ENCODE measurements around the gene UBE2L3.

Gene UBE2L3

DNA sequence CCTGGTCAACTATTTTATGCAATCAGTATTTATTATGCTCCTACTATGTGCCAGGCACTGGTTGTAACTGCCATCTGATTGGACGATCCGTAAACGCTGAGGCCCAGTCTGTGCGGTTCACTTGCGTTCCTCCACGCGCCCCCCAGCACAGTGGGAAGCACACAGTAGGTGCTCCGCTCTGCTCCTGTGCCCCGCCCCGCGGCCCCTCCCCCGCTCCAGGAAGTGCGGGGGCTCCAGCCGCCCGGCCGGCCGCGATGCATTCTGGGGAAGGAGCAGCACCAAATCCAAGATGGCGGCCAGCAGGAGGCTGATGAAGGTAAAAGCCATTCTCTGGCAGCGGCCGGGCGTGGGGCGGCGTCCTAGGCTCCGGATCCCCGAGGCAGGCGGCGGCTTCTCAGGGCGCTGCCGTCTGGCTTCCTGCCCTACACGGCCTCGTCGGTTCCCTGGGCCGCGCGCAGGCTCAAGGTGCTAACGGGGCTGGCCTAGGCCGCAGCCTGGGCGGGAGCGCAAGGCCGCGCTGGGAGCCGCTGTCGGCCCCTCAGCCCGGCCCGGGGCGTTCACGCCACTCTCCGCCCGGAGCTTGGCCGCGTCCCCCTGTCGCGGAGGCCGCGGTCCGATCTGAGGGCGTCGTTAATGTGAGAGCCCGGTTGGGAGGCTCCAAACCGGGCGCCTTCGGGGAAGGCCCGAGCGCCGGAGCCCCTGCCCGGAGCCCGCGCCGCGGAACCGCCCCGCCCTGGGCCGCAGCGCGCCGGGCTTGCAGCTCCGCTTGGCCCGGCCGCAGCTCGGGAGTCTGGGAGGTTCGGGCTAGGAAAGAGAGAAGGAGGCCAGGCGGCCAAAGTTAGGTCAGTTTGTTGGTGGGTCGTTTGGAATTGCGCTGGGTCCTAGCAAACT is at the start of gene UBE2L3 (continued):
- no peak for TF ChIP-seq ZNF292 (tag by site-specific recombination; IDR thresholded peaks at IDR 0.05; ENCODE audit: borderline replicate concordance, low read depth)
- TF ChIP-seq ZNF747 (tag by site-specific recombination; IDR thresholded peaks at IDR 0.05) = no peak
- no peak for TF ChIP-seq ZNF544 (tag by site-specific recombination; IDR thresholded peaks at IDR 0.05)
- no peak for TF ChIP-seq ZNF654 (tag by site-specific recombination; IDR thresholded peaks at IDR 0.05; ENCODE audit: low read depth)
- TF ChIP-seq, protein P1, sequence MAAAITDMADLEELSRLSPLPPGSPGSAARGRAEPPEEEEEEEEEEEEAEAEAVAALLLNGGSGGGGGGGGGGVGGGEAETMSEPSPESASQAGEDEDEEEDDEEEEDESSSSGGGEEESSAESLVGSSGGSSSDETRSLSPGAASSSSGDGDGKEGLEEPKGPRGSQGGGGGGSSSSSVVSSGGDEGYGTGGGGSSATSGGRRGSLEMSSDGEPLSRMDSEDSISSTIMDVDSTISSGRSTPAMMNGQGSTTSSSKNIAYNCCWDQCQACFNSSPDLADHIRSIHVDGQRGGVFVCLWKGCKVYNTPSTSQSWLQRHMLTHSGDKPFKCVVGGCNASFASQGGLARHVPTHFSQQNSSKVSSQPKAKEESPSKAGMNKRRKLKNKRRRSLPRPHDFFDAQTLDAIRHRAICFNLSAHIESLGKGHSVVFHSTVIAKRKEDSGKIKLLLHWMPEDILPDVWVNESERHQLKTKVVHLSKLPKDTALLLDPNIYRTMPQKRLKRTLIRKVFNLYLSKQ (tag by site-specific recombination; IDR thresholded peaks at IDR 0.05; ENCODE audit: borderline replicate concordance) = no peak
- no peak for TF ChIP-seq ZFP41 (tag by site-specific recombination; IDR thresholded peaks at IDR 0.05; ENCODE audit: borderline replicate concordance)
- peak; percentile 77 for TF ChIP-seq ZNF629 (tag by site-specific recombination; IDR thresholded peaks at IDR 0.05)
- peak; percentile 59 for TF ChIP-seq ZNF2 (tag by site-specific recombination; IDR thresholded peaks at IDR 0.05)
- TF ChIP-seq MYNN (tag by site-specific recombination; IDR thresholded peaks at IDR 0.05; ENCODE audit: borderline replicate concordance) = no peak
- TF ChIP-seq ZNF660 (tag by site-specific recombination; IDR thresholded peaks at IDR 0.05) = peak; percentile 66; the same call in 1 of the 2 replicates
- TF ChIP-seq ZNF664 (tag by site-specific recombination; IDR thresholded peaks at IDR 0.05) = no peak
- TF ChIP-seq MEIS1 (CRISPR knock-in tag; IDR thresholded peaks at IDR 0.05; ENCODE audit: borderline replicate concordance) = no peak
- TF ChIP-seq, protein P2, sequence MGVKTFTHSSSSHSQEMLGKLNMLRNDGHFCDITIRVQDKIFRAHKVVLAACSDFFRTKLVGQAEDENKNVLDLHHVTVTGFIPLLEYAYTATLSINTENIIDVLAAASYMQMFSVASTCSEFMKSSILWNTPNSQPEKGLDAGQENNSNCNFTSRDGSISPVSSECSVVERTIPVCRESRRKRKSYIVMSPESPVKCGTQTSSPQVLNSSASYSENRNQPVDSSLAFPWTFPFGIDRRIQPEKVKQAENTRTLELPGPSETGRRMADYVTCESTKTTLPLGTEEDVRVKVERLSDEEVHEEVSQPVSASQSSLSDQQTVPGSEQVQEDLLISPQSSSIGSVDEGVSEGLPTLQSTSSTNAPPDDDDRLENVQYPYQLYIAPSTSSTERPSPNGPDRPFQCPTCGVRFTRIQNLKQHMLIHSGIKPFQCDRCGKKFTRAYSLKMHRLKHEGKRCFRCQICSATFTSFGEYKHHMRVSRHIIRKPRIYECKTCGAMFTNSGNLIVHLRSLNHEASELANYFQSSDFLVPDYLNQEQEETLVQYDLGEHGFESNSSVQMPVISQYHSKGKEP (tag by site-specific recombination; IDR thresholded peaks at IDR 0.05) = no peak
- TF ChIP-seq, protein P3, sequence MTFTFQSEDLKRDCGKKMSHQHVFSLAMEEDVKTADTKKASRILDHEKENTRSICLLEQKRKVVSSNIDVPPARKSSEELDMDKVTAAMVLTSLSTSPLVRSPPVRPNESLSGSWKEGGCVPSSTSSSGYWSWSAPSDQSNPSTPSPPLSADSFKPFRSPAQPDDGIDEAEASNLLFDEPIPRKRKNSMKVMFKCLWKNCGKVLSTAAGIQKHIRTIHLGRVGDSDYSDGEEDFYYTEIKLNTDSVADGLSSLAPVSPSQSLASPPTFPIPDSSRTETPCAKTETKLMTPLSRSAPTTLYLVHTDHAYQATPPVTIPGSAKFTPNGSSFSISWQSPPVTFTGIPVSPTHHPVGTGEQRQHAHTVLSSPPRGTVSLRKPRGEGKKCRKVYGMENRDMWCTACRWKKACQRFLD (tag by site-specific recombination; IDR thresholded peaks at IDR 0.05) = no peak
- peak; percentile 88 for TF ChIP-seq ZNF335 (tag by site-specific recombination; conservative IDR thresholded peaks at IDR 0.05)
- TF ChIP-seq, protein P4, sequence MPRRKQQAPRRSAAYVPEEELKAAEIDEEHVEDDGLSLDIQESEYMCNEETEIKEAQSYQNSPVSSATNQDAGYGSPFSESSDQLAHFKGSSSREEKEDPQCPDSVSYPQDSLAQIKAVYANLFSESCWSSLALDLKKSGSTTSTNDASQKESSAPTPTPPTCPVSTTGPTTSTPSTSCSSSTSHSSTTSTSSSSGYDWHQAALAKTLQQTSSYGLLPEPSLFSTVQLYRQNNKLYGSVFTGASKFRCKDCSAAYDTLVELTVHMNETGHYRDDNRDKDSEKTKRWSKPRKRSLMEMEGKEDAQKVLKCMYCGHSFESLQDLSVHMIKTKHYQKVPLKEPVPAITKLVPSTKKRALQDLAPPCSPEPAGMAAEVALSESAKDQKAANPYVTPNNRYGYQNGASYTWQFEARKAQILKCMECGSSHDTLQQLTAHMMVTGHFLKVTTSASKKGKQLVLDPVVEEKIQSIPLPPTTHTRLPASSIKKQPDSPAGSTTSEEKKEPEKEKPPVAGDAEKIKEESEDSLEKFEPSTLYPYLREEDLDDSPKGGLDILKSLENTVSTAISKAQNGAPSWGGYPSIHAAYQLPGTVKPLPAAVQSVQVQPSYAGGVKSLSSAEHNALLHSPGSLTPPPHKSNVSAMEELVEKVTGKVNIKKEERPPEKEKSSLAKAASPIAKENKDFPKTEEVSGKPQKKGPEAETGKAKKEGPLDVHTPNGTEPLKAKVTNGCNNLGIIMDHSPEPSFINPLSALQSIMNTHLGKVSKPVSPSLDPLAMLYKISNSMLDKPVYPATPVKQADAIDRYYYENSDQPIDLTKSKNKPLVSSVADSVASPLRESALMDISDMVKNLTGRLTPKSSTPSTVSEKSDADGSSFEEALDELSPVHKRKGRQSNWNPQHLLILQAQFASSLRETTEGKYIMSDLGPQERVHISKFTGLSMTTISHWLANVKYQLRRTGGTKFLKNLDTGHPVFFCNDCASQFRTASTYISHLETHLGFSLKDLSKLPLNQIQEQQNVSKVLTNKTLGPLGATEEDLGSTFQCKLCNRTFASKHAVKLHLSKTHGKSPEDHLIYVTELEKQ (tag by site-specific recombination; IDR thresholded peaks at IDR 0.05; ENCODE audit: borderline replicate concordance) = no peak
- TF ChIP-seq, protein P5, sequence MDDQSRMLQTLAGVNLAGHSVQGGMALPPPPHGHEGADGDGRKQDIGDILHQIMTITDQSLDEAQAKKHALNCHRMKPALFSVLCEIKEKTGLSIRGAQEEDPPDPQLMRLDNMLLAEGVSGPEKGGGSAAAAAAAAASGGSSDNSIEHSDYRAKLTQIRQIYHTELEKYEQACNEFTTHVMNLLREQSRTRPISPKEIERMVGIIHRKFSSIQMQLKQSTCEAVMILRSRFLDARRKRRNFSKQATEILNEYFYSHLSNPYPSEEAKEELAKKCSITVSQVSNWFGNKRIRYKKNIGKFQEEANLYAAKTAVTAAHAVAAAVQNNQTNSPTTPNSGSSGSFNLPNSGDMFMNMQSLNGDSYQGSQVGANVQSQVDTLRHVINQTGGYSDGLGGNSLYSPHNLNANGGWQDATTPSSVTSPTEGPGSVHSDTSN (CRISPR knock-in tag; IDR thresholded peaks at IDR 0.05) = peak; percentile 92; the same call in 1 of the 2 replicates
- no peak for TF ChIP-seq ZNF473 (tag by site-specific recombination; IDR thresholded peaks at IDR 0.05)
- no peak for TF ChIP-seq ZNF626 (tag by site-specific recombination; IDR thresholded peaks at IDR 0.05)
- TF ChIP-seq ZNF768 (tag by site-specific recombination; IDR thresholded peaks at IDR 0.05) = no peak
- TF ChIP-seq SCRT2 (tag by site-specific recombination; IDR thresholded peaks at IDR 0.05) = no peak
- no peak for TF ChIP-seq ZNF19 (tag by site-specific recombination; IDR thresholded peaks at IDR 0.05; ENCODE audit: low read depth)
- peak; percentile 91; the same call in 1 of the 2 replicates for TF ChIP-seq ZSCAN30 (tag by site-specific recombination; IDR thresholded peaks at IDR 0.05)
- TF ChIP-seq ZNF112 (tag by site-specific recombination; IDR thresholded peaks at IDR 0.05) = no peak
- no peak for TF ChIP-seq TCF7L2 (IDR thresholded peaks at IDR 0.05; ENCODE audit: borderline replicate concordance, low read depth, low read length)
- no peak for TF ChIP-seq ZNF571 (tag by site-specific recombination; IDR thresholded peaks at IDR 0.05)
- no peak for TF ChIP-seq ZNF707 (tag by site-specific recombination; IDR thresholded peaks at IDR 0.05)
- TF ChIP-seq, protein P6, sequence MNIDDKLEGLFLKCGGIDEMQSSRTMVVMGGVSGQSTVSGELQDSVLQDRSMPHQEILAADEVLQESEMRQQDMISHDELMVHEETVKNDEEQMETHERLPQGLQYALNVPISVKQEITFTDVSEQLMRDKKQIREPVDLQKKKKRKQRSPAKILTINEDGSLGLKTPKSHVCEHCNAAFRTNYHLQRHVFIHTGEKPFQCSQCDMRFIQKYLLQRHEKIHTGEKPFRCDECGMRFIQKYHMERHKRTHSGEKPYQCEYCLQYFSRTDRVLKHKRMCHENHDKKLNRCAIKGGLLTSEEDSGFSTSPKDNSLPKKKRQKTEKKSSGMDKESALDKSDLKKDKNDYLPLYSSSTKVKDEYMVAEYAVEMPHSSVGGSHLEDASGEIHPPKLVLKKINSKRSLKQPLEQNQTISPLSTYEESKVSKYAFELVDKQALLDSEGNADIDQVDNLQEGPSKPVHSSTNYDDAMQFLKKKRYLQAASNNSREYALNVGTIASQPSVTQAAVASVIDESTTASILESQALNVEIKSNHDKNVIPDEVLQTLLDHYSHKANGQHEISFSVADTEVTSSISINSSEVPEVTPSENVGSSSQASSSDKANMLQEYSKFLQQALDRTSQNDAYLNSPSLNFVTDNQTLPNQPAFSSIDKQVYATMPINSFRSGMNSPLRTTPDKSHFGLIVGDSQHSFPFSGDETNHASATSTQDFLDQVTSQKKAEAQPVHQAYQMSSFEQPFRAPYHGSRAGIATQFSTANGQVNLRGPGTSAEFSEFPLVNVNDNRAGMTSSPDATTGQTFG (tag by site-specific recombination; IDR thresholded peaks at IDR 0.05; ENCODE audit: borderline replicate concordance) = no peak; the same call in 1 of the 2 replicates

Measured in HEK293 (cell line).